NCI-H345 treated with DMSO at 0.1 percent for 48 hours (cell line): ENCODE results near the gene B3GALNT1.

Source experiments
- DNase-seq: peaks from one replicate; lab custom pipeline; 2025; ENCODE audit not compliant: unreplicated experiment; lab: John Stamatoyannopoulos, UW

Gene B3GALNT1, protein sequence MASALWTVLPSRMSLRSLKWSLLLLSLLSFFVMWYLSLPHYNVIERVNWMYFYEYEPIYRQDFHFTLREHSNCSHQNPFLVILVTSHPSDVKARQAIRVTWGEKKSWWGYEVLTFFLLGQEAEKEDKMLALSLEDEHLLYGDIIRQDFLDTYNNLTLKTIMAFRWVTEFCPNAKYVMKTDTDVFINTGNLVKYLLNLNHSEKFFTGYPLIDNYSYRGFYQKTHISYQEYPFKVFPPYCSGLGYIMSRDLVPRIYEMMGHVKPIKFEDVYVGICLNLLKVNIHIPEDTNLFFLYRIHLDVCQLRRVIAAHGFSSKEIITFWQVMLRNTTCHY

DNA sequence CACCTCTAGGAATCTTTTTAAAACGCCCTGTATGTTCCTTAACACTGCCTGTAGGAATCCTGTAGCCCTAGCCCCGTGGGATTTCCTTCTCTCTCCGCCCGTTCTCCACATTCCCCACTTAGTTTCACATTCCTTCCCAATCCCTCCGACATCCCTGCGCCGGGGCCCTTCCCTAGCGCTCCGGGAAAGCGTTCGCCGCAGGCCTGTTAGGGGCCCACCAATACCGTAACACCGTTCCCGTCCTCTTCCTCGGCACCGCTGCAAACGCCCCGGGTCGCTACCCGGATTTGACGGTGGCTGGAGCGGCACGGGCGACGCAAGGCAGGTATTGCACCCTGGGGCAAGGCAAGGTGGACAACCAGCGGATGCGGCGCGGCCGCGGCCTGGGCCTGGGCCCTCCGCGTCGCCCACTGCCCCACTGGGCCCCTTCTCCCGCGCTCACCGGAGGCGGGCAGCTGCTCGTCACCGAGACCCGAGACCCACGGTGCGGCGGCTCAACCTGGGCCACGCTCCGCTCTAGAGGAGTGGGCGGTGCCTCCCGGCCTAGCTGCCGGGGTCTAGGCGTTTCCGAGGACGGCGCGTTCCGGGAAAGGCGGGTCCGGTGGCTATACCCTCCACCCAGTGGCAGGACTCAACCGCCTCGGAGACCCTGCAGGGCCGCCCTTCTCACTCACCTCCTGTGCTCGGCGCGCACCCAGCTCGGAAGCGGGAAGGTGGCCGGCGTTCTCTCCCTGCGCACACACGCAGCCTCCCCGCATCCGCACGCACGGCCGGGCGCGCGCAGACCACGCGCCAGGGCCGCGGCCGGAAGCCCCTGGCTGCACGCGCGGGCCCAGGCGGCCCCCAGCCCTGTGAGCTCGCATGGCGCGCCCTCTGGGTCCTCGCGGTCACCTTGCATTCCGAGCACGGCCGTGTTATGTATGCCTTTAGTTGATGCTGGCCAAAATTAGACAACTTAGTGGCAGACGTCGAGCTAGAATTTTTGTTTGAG, at the start of gene B3GALNT1:
Gene B3GALNT1, minus strand, starts transcription at position 789 of the 991 bp plus-strand sequence. CDS start 18,595 bp downstream, outside the sequence.
- DNase-seq = peak; percentile 40

DNA sequence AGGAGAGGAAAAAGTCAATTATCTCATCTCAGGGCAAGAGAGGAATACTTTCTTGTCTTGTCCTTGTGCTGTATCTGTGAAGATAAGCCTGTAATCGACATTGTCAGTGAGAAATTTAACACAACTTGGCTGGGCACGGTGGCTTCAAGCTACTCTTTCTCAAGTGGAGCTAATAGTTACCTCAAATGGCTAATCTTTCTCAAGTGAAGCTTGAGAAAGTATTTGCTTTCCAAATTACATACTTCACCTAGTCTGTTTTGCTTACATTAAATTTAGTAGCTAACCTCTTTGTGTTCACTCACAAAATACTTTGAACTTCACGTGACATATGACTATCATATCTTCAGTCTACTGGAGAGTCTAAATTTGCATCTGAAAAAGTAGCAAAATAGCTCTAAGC, 48.3 kb upstream of the B3GALNT1 start:
- no peak for DNase-seq

DNA sequence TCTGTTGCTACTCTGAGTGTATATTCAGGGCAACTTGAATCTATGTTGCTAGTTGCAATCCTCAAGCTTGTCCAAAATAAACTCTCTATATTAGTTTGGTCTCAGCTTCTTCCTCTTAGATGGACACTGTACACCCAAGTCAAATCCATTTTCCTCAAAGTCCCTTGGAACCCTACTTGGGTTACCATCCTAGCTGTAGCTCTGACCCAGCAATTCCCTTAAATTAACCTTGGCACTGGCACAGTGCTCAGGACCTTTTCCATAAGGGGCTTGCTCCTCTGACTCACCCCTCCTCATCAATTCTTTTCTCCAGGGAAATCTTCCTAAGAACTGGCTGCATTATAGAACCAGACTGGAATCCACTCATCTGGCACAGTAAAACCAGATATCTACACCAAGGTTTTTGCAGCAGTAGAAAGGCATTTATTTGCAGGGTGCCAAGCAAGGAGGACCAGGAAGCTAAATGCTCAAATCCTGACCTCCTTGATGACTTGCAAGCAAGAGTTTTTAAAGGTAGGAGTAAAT, 44.9 kb upstream of the B3GALNT1 start:
- DNase-seq = no peak

DNA sequence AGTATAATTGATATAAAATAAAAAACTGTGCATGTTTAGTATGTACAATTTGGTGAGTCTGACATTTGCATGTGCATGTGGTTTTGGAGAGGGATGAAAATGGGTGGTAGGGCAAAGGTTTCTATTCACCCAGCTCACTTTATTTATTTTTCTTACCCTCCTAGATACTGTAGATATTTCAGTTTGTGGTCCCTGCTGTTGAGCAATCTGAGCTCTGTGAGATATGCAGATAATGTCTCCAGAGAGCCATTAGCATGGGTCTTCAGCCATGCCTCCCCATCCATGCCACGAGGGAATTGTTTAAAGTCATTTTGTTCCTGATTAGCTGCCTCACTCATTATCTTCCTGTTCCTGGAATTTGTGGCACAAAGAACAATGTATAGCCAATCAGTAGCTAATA, 44.4 kb upstream of the B3GALNT1 start:
- no peak for DNase-seq

DNA sequence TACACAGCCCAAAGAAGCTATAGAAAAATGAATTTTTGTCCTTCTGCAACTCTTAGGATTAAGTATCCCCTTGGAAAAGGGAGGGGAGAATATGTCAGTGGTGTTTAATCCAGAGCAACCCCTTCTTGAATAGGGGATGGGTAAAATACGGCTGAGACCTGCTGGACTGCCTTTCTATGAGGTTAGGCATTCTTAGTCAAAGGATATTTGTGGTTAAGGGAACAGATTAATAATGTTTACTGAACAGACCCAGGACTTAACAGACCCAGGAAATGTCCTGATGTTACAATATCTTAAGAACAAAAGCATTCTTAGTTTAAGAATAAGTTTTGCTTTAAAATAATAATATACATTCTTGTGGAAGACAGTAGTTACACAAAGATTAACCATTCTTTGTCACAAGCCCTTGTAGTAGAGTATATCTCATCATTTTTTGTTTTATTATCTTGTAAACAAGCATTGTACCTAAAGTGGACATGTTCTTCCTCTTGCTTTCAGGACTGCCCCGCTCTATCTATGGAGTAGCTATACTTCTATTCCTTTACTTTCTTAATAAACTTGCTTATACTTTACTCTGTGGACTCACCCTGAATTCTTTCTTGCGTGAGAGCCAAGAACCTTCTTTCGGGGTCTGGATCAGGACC, 43.8 kb upstream of the B3GALNT1 start:
- DNase-seq = no peak

DNA sequence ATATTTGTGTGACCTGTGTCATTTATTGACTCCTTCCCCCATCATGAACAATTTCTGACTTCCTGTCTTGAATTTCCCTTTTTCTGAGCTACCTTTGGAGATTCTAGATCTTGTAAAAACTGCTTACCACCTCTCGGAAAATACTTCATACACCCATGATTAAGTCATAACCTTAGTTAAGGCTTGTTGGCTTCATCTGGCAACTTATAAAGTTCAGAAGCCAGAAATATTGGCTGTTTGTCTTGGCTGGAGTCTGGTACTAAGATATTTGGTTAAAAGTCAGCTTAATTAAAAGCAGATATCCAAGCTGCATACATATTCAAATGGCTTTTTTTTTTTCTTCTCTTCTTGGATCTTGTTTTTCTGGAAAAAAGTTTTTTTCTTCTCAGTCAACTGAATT, 37.3 kb upstream of the B3GALNT1 start:
- no peak for DNase-seq

DNA sequence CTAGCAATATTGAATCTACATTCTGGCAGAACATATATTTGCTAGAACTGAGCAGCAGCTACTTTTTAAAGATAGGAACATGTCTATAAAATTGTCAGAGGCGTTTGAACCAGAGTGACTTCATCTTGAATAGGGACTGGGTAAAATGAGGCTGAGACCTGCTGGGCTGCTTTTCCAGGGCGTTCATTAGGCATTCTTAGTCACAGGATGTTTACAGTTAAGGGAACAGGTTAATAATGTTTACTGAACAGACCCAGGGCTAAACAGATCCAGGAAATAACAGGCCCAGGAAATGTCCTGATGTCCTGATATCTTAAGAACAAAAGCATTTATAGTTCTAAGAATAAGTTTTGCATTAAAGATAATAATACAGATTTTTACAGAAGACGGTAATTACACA, 34.5 kb upstream of the B3GALNT1 start:
- DNase-seq = no peak

DNA sequence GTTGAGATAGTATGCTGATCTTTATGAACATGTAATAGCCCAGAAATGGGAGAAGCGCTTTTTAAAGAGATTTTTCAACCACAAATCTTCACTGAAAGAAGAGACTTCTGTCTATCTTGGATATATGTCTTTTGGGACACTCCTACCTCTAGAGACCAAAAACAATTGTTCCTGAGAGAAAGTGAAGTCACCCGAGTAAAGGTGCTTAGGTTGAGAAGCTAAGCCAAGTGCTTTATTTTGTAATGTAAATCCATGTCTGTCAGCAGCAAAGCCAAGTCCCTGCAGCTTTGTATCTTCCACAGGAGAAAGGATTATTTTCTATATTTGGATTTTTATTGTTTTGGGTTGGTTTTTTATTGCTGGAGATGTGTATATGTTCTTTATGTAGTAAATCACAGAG, 32.1 kb upstream of the B3GALNT1 start:
- DNase-seq = no peak

DNA sequence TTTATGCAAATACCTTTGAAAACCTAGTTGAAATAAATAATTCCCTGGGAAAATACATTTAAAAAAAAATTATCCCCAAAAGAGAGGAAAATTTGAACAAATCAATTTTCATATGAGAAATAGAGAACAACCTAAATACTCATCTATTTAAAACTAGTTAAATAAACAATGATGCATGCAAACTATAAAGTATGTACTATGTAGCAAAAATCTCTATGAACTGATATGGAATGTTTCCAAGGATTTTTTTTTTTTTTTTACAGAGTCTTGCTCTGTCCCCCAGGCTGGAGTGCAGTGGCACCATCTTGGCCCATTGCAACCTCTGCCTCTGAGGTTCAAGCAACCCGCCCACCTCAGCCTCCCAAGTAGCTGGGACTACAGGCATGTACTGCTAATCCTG, 27.2 kb upstream of the B3GALNT1 start:
- no peak for DNase-seq

DNA sequence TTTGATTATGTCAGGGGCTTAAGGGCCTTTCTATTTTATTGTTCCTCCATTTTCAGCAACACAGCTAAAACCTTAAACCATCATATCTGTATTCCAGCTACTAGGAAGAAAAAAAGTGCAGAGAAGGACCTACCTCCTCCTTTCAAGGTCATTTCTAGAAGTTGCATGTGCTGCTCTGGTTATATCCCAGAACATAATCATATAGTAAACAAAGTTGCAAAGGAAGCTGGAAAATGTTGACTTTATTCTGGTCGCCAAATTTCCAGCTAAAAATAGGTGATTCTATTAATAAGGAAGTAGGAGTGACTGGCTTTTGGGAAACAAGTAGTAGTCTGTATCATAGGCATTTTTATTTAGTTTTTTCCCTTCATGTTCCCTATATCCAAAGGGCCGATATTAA, 21.3 kb upstream of the B3GALNT1 start:
- DNase-seq = no peak

DNA sequence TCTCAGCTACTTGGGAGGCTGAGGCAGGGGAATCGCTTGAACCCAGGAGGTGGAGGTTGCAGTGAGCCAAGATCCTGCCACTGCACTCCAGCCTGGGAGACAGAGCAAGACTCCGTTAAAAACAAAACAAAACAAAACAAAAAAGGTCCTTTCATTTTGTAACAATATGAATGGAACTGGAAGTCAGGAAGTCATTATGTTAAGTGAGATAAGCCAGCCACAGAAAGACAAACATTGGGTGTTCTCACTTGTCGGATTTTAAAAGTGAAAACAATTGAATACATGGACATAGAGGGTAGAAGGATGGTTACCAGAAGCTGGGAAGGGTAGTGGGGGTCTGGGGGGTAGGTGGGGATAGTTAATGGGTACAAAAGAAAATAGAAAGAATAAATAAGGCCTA, 12.5 kb upstream of the B3GALNT1 start:
- DNase-seq = no peak

DNA sequence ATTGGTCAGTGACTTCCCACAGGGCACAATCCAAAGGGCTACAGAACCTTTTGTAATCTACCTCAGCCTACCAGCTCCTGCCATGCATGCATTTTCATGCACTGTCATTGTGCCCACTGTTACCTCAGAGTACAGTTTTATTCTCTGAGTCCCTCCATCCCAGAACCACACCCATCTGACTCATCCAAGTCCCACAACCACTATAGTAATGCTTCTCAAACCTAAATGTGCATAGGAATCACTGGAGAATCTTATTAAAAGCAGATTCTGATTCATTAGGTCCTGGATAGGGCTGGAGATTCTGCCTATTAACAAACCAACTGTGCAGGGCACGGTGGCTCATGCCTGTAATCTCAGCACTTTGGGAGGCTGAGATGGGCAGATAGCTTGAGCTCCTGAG, 3.7 kb upstream of the B3GALNT1 start:
- no peak for DNase-seq

DNA sequence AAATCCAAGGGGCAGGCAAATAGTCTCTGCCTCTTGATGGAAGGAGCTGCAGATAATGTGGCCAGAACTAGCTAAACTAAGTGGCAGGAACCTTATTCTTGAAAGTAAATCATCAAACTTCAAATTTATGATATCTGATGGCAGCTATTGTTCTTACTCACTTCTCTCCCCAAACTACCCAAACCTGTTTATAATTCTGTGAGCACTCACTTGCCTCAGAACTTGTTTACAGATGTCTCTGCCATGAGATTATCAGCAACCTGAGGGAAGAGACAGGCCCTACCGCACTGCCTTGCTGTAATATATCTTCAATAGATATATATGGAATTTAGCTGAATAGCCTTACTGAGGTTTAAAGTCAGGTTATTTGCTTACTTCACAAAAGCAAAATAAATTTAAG, 2.2 kb upstream of the B3GALNT1 start:
- no peak for DNase-seq

DNA sequence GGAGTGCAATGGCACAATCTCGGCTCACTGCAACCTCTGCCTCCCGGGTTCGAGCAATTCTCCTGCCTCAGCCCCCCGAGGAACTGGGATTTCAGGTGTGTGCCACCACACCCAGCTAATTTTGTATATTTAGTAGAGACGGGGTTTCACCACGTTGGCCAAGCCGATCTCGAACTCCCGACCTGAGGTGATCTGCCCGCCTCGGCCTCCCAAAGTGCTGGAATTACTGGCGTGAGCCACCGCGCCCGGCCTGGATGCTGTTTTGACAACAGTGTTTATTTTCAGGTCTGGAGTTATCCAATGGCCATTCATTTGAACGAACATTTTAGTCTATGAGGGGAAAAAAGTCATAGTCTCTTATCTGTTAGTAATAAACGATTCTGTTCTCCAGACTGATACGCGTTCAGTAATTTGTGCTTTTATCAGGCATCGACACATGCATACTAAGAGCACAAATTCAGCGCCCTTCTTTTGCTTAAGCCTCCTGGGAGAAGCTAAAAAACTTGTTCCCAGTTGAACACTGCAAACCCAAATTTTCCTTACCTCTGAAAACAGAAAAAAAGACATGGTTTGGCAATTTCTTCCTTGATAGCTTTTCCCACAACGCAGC, 1.3 kb downstream of the B3GALNT1 start:
- no peak for DNase-seq

DNA sequence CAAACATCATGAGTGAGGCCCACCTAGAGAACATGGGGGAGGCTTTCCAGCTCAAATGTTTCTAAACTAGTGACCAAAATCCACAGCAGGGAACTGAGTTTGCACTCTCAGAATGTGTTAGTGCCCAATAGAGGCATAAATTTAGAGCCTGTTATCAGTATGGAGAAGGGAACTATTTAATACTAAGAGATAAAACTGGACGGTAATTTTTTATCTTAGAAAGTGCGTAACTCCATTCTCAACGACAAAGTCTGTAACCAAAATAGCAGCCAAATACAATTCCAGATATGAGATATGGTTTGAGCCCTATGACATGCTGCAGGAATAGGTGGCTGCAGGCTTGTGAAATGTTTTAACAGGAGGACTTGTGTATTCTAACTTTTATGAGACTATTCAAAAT, 3.5 kb downstream of the B3GALNT1 start:
- DNase-seq = no peak

DNA sequence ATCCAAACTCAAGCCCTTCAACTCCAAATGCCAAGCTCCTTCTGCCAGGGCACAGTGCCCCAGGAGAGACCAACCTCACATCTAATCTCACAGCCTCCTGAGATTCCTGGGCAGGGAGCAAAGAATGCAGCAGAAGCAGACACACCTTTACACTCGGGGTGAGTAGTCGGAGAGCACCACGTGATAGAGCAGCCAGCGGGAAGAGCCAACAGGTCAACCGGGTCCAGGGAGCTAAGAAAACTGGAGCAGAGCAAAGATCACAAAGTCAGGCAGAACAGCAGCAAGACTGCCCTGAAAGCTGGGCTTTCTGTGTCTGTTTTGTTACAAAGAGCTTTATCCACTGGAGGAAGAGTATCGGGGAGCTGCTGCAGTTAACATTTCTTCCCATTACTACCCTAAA, 4.2 kb downstream of the B3GALNT1 start:
- no peak for DNase-seq

DNA sequence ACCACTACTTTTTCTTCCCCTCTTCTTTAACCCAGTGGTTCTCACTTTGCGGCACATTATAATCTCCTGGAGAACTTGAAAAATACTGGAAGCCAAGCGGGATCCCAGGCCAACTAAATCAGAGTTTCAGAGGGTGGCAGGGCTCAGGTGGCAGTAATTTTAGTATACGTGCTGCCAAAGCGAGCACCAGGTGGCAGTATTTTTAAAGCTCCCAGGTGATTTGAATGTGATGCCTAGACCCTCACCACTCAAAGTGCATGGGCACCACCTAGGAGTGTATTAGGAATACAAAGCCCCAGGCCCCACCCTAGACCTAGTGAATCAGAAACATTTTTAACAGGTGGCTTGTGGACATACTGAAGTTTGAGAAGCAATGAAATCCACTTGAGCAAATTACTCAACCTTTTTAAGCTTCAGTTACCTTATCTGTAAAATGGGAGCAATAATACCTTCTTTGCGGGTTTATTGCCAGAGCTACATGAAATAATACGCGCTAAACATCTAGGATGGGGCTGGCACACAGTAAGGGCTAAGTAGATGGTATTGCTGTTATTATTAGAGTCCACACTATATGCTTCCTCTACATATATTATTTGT, 8.3 kb downstream of the B3GALNT1 start:
- no peak for DNase-seq

DNA sequence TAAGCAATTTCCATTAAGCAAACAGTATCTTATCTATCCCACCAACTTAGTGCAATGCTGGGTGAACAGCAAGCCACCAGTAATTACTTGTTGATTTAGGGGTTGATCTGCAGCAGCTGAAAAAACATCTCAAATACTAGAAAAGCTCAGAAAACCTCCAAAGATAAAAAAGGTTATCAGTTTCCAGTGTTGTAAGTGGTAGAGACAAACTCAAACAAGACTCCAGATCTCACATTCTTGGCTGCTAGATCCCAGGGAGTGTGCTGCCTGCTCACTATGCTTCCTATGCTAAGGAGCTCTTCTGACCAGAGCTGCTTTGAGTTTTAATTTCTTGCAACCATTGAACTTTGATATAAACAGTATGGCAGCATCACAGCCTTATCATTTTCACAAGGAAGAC, 11.3 kb downstream of the B3GALNT1 start:
- no peak for DNase-seq

DNA sequence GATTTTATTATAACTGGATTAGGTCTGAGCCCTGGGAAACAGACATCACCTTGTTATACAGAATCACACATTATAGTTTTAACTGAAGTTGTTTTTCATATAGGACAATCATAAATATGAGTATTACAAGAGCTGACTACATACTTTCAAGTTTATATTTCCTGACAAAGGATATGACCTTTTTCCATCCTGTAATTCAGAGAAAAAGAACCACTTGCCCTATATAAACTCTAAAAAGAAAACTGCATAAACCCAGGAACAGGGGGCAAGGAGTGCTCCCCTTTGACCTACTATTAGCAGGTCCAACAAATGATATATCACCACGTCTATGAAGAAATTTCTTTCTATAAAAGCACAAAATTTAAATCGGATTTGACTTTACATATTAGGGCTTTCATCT, 20.9 kb downstream of the B3GALNT1 start:
- DNase-seq = no peak

DNA sequence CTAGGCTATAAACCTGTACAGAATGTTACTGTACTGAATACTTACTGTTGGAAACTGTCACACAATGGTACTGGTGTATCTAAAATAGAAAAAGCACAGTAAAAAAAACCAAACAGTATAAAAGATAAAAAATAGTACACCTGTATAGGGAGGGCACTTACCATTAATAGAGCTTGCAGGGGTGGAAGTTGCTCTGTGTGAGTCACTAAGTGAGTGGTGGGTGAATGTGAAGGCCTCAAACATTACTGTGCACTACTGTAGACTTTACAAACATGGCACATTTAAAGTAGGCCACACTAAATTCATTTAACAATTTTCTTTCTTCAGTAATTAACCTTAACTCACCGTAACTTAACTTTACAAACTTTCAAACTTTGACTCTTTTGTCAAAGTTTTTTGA, 22.0 kb downstream of the B3GALNT1 start:
- DNase-seq = no peak

DNA sequence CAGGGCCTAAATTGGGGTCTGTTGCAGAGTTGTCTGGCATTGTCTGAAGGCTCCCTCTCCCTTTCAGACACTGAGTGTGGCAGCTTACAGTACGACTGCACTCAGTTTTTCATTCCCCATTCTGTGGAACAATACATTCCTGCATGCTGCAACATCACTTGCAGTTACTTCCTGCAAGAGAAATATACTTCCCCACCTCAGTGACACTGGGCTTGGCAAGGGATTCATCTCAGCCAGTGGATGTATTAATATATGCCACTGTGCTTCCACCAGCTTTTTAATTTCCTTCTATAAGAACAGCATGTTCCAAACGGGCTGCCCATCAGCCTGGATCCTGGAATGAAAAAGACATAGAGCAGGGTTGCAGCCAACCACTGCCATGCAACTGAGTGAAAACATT, 23.1 kb downstream of the B3GALNT1 start:
- no peak for DNase-seq
